Measurements from ENCODE around the gene CLBA1. TPM values are rescaled to one million over a fixed set of nuclear protein-coding genes. Genes with fewer than 3 reads are reported as not detected.
A peak's percentile ranks its signal among the peaks of the same experiment; 100 is the strongest.

Gene CLBA1
- polyA plus RNA-seq, 5 donors: 10.8 to 19.8 (median 14.1) TPM

DNA sequence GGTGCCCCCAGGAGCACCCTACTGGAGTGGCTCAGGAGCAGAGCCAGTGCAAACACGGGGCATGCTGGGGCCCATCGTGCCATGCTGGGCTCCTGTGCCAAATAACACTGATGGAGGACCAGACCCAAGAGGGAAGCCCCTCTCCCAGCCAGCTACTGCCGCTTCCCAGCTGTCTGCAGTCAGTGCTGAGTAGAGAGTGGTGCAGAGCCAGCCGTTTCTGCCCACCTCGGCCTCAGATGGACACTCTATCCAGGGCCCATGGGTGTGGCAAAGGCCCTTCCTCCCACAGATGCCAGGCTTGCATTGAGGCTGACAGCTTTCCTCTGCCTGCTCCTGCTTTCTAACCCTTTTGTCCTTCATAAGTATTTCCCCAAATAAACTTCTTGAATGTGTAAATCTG, 13.2 kb downstream of the CLBA1 start:
- DNase-seq: no peak

- DNase-seq: no peak
Observed at GRCh38 chr14:104999361-104999760, 13.8 kb downstream of the CLBA1 start.

- no peak for DNase-seq
Observed at GRCh38 chr14:105005329-105005928, 19.8 kb downstream of the CLBA1 start.

DNA sequence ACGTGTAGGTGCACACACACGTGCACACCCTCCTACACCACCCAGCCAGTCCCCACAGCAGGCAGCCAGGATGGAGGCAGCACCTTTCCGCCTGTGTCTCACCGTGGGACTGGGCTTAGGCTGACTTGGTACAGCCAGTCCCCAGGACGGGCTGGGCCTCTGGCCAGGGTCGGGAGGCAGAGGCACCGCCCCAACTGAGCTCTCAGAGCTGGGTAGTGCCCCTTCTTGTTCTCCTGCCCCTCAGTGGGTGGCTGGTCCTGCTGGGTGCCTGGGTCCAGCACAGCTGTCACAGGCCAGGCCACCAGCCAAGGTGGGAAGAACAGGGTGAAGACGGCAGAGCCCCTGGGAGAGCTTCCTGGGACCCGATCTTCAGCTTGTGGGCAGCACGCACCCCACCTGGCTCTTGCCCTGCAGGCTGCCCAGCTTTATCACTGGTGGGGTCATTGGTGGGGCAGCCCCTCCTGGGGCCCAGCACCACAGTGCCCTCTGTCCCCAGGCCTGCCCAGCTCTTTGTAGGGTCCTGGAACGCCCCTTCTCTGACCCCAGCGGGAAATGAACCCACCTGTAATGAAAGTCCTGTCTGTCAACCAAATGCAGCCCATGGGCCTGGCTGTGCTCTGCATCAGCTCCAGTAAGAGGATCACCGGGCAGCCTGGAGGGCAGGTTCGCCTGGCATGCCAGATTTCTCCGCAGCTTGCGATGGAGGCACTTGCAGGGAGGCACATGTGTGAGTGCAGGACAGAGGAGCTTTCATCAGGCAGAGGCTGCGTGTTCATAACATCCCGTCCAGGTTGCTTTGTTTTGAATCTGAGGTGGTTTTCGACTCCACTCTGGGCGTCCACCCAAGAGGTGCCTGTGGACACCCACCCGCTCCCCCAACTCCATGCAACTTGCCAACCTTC, 20.6 kb downstream of the CLBA1 start:
- DNase-seq: no peak

- DNase-seq: no peak
Observed at GRCh38 chr14:105006831-105007592, 21.4 kb downstream of the CLBA1 start.

DNA sequence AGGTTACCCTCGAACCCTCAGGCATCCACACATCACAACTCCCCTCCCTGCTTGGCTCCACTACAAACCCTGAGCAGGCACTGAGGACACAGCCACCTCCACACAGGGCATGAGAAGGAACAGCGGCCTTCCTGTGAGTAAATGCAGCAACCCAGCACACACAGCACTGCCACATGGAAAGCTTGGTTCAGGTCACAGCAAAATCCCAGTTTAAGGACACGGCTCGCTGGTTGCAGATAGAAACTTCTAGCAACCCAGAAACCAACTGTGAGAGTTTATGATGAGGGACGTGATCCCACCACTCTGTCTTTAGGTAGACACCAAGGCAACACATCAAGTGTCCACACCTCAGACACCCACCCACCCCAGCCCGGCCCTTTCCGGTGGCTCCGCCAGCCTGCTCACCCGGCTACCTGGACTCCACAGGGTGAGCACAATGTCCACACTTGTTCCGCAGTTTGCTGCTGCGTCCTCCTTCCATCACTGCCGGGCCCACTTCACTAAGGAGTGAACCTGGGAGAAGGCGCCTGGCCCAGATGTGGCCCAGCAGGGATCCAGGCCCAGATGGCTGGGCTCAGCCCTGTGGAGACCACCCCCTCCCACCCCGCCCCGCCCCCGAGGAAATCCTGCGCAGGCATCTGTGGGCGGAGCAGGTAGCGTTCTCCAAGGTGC, 22.1 kb downstream of the CLBA1 start:
- DNase-seq: no peak

GRCh38 chr14:105010106-105010505, 24.5 kb downstream of the CLBA1 start:
- DNase-seq: no peak

- no peak for DNase-seq
Observed at GRCh38 chr14:105010891-105011291, 25.3 kb downstream of the CLBA1 start.

DNA sequence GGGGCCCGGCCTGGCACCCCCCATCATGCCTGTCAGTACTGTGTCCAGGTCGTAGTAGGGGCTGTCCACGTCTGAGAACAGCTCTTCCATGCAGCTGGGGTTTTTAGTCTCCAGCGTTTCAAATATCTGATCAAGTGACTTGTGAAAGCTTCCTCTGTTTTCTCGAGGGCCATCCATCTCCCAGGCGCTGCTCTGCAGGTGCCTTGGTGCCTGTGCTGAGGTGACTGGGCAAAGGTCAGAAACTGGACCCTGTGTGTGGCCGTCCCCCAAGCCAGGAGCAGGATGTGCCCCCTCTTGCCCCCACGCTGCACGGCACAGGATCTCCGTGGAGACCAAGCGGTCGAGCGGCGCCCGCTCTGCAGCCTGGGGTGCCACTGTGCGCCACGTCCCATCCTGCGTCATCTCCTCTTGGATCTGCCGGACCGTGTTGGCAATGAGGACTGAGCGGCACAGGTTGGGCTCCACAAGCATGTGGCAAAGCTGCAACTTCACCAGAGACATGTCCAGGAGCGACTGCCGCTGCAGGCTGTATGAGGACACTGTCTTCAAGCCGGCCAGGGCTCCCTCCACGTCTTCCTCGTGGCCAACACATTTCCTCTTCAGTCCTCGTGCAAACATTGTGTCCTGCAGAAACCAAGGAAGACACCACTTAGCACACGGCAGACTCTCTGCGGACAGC, 25.9 kb downstream of the CLBA1 start:
- DNase-seq: no peak

- no peak for DNase-seq
Observed at GRCh38 chr14:105012171-105012985, 26.8 kb downstream of the CLBA1 start.

DNA sequence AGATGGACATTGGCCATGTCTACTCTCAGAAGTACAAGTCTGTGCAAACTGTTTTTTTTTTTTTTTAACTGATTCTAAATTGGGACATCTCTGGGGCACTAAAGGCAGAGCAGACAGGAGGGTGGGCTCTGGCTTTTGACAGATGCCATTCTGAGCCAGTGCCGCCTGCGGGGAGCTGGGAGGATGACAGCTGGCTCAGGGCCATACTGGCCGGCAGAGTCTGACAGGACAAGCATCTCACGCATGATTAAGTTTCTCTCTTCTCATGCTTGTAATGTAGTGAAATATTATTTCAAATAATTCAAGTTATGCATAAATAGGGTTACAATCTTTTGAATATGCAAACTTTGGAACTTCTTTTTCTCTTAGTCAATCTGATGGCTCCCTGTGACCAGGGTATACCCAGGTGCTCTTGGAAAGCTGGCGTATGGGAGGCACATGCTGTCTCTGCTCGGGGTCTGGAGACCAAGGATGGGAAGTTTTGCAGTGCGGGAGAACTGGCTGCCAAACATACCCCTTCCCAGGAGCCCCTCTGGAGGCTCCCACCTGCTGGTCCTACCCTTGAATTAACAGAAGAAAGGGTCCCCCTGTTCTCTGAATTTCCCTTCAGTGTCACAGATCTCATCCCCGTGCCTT, 27.7 kb downstream of the CLBA1 start:
- DNase-seq: no peak

- no peak for DNase-seq
Observed at GRCh38 chr14:105014032-105014431, 28.4 kb downstream of the CLBA1 start.

GRCh38 chr14:105014631-105015030, 29.0 kb downstream of the CLBA1 start:
- DNase-seq: no peak

DNA sequence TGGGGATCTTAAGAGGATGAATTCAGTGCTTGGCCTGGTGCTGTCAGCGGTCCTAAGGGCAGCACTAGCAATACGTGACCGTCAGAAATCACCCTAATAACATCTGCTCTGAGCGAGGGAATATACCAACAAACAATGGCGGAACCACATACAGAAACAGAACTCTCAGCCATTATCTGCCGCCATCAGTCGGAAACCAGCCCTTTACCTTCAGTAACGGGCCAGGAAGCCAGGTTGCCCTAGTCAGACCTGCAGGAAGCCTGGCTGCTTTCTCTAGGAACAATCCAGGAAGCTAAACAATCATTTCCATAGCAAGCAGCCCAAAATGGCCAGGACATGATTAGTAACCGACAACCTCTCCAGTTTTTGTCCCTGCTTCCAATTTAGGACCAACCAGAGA, 29.7 kb downstream of the CLBA1 start:
- no peak for DNase-seq

- no peak for DNase-seq
Observed at GRCh38 chr14:105015905-105016304, 30.3 kb downstream of the CLBA1 start.

DNA sequence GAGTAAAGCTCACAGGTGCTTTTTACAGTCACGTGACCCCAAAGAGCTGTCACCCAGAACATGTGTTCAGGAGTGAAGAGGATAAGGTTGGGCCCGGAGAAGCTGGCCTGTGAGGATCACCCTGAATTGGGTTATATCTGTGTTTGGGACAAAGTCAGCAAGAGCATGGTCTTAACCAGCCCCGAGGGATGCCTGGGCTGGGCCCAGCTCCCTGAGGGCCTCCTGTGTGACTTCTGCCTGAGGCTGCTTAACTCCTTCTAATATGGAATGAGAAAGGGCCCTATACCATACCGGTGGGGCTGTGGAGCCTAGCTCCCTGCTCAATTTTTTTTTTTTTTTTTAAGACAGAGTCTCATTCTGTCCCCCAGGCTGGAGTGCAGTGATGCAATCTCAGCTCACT, 32.8 kb downstream of the CLBA1 start:
- no peak for DNase-seq

DNA sequence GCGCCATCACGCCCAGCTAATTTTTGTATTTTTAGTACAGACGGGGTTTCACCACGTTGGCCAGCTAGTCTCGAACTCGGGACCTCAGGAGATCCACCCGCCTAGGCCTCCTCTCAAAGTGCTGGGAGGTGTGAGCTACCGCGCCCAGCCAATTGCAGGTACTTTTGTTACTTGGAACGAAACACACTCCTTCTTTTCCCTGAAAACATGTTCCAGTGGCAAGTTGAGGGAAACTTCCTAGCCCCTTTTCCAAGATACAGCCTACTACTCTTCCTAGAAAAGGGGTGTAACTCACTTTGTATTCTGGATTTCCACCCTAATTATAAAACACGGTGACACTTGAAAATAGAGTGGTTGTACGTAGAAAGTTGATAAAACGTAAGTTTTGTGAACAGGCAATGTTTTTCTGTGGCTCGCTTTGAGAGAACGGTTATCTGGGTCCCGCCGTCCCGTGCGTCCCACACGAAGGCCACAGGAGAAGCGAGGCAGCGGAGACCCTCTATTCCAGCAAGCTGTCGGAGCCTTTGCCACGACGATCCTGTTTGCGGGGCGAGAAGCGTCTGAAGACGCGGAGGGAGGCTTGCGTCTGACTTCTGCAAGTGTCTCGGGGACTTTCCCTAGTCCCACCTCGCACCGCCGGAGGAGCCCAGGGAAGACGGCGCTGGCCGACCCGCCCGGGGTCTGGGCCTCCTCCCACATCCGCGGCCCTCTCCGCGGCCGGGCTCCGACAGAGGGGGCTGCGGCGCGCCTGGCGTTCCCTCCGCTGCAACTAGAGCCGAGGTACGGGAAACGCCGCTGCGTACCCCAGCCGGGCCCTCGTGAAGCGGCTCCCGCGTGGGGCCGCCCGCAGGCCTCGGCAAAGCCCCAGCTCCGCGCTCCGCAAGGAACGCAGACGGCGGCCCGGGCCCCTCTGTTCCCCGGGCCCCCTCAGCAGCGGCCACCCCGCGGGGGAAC, 34.5 kb downstream of the CLBA1 start:
- DNase-seq: peak; percentile 35 to 44

DNA sequence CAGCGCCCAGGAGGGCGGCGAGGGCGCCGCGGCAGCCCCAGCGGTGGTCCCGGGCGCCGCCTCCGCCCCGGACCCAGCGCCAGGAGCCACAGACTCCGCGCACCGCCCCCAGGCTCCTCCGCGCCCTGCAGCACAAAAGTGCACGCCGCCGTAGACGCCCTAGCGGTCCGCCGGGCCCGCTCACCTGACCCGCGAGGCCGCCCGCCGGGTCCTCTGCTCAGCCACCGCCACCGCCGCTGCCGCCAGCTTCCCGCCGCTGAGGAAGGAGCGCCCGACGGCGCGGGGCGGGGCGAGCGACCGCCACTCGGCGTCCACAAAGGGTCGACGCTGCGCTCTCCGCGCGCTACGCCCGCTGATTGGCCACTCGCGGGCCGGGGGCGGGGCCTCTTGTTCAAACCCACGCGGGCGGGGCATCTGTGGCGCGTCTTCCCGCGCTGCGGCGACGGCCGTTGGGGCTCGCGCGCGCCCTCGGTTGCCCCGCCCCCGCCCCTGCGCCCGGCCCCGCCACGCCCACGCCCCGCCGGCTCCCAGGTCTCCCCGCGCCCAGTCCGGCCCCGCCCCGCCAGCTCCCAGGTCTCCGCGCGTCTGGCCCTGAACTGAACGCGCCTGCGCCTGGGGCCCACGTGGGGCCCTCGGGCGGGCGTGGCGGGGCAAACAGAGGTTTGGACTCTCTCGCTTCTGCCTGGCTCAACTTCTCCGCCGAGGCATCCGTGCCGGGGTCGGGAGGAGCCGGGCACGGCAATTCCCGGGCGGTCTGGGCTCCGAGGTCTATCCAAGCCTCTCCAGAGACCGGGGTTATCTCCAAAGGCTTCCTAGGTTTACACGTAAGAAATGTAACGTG, 35.4 kb downstream of the CLBA1 start, which contains the start of gene CDCA4:
CDCA4 (minus strand) TSS at position 269 of the 841 bp plus-strand sequence. CDS start 9,154 bp downstream, outside the sequence.
- DNase-seq: peak; percentile 97 to 98
